H1 (cell line): ENCODE results near the gene TEX13B. TPM values are rescaled to one million over a fixed set of nuclear protein-coding genes. Genes with fewer than 3 reads are reported as not detected.

ENCODE experiments used
- CTCF ChIA-PET: fragments of 300-600 bp; sonication (Branson Sonifier 250); formaldehyde crosslinking; loops from one replicate; lab custom pipeline; 2021; ENCODE audit not compliant: partially characterized antibody; lab: Charles Lee
- POLR2A ChIA-PET: fragments of 300-600 bp; sonication (Branson Sonifier 250); formaldehyde crosslinking; loops from one replicate; lab custom pipeline; 2021; ENCODE audit warnings: inconsistent platforms; ENCODE audit not compliant: partially characterized antibody; lab: Charles Lee
- DNase-seq, 2 experiments: peaks; one replicate each; pipeline versions ENCODE4 v3.0.0 to v3.0.0-alpha.2; 2010 to 2022; ENCODE audit warnings: low spot score in 2 of 2, low read depth in 1 of 2, mixed read lengths in 1 of 2
- FAIRE-seq: peaks from 2 replicates; lab custom pipeline; 2011; peaks lifted over from hg19 to GRCh38; lab: Jason Lieb, UNC
- H2AFZ ChIP-seq: 2 replicates; pipeline ENCODE4 v1.8.1; 2012; ENCODE audit warnings: low read length, inconsistent platforms
- H2AK5ac ChIP-seq: 2 replicates; pipeline ENCODE4 v1.6.1; 2013; ENCODE audit warnings: low read depth, low read length
- H2BK120ac ChIP-seq: replicated peaks from 2 replicates; pipeline ENCODE3; 2013; ENCODE audit warnings: low read depth, low read length, inconsistent platforms
- H2BK12ac ChIP-seq: 2 replicates; pipeline ENCODE4 v1.6.1; 2013; ENCODE audit warnings: low read depth, low read length
- H2BK15ac ChIP-seq: 2 replicates; pipeline ENCODE4 v1.6.1; 2013; ENCODE audit warnings: low read length
- H2BK20ac ChIP-seq: 2 replicates; pipeline ENCODE4 v1.6.1; 2013; ENCODE audit warnings: low read length
- H2BK5ac ChIP-seq: 2 replicates; pipeline ENCODE4 v1.6.1; 2013; ENCODE audit warnings: low read depth, low read length
- H3K14ac ChIP-seq: 2 replicates; pipeline ENCODE4 v1.6.1; 2013; ENCODE audit warnings: inconsistent platforms; ENCODE audit not compliant: insufficient read length
- H3K18ac ChIP-seq: 2 replicates; pipeline ENCODE4 v1.6.1; 2013; ENCODE audit warnings: low read length; ENCODE audit errors: extremely low read depth
- H3K23ac ChIP-seq: 2 replicates; pipeline ENCODE4 v1.6.1; 2013; ENCODE audit warnings: inconsistent platforms; ENCODE audit not compliant: insufficient read length
- H3K23me2 ChIP-seq: 2 replicates; pipeline ENCODE4 v1.6.1; 2013; ENCODE audit warnings: low read depth, low read length
- H3K27ac ChIP-seq: 2 replicates; pipeline ENCODE4 v1.6.1; 2011; ENCODE audit warnings: low read depth, low read length, inconsistent platforms
- H3K27me3 ChIP-seq, 4 experiments: replicated peaks in 1 of 4; 1 replicate in 1 of 4; 2 replicates in 3 of 4; pipeline versions ENCODE4 v1.6.1 to v1.8.1; 2011 to 2013; ENCODE audit warnings: low read length in 3 of 4, mild to moderate bottlenecking in 3 of 4, inconsistent platforms in 2 of 4, mixed read lengths in 2 of 4, moderate library complexity in 1 of 4; ENCODE audit not compliant: control insufficient read depth in 3 of 4, insufficient read depth in 3 of 4; ENCODE audit errors: extremely low read depth in 1 of 4
- H3K36me3 ChIP-seq, 4 experiments: 2 replicates each; pipeline versions ENCODE4 v1.6.1 to v1.8.1; 2011 to 2013; ENCODE audit warnings: mild to moderate bottlenecking in 4 of 4, low read length in 3 of 4, moderate library complexity in 2 of 4, control low read depth in 1 of 4, inconsistent platforms in 1 of 4; ENCODE audit not compliant: insufficient read depth in 4 of 4, control insufficient read depth in 2 of 4
- H3K4ac ChIP-seq: replicated peaks from 2 replicates; pipeline ENCODE3; 2013; ENCODE audit warnings: low read length, low read depth, mixed read lengths, inconsistent platforms; ENCODE audit not compliant: insufficient read length
- H3K4me1 ChIP-seq, 4 experiments: replicated peaks in 1 of 4; 1 replicate in 1 of 4; 2 replicates in 3 of 4; pipeline versions ENCODE4 v1.6.1 to v1.8.1; 2011 to 2013; ENCODE audit warnings: low read length in 3 of 4, inconsistent platforms in 2 of 4, mixed read lengths in 1 of 4; ENCODE audit not compliant: insufficient read depth in 4 of 4, control insufficient read depth in 3 of 4
- H3K4me2 ChIP-seq, 2 experiments: 2 replicates each; pipeline versions ENCODE4 v1.6.1 to v1.8.1; 2011 to 2013; ENCODE audit warnings: low read depth in 2 of 2, low read length in 2 of 2, control low read depth in 1 of 2, inconsistent platforms in 1 of 2, mild to moderate bottlenecking in 1 of 2; ENCODE audit not compliant: insufficient read depth in 1 of 2
- H3K4me3 ChIP-seq, 4 experiments: fragments of 200-600, 300-600 bp in 1 of 4; sonication (generic), shearing (Covaris generic), sonication (Bioruptor Twin) in 1 of 4; 2 replicates each; pipeline versions ENCODE4 v1.5.1 to v1.8.1; 2011 to 2016; ENCODE audit warnings: low read length in 4 of 4, low read depth in 3 of 4, control low read depth in 2 of 4, inconsistent platforms in 2 of 4, mild to moderate bottlenecking in 2 of 4, mixed read lengths in 1 of 4, moderate library complexity in 1 of 4; ENCODE audit not compliant: insufficient read depth in 2 of 4; ENCODE audit errors: extremely low read depth in 1 of 4
- H3K56ac ChIP-seq: replicated peaks from 2 replicates; pipeline ENCODE3; 2013; ENCODE audit warnings: low read depth, mild to moderate bottlenecking, mixed read lengths, low read length, inconsistent platforms; ENCODE audit not compliant: insufficient read length
- H3K79me1 ChIP-seq: 2 replicates; pipeline ENCODE4 v1.6.1; 2013; ENCODE audit warnings: low read depth, low read length, control low read depth
- H3K79me2 ChIP-seq, 2 experiments: 2 replicates each; pipeline versions ENCODE4 v1.6.1 to v1.8.1; 2012 to 2013; ENCODE audit warnings: low read length in 2 of 2, mild to moderate bottlenecking in 2 of 2, inconsistent platforms in 1 of 2; ENCODE audit not compliant: insufficient read depth in 2 of 2, control insufficient read depth in 1 of 2
- H3K9ac ChIP-seq, 4 experiments: replicated peaks in 1 of 4; 1 replicate in 1 of 4; 2 replicates in 3 of 4; pipeline versions ENCODE4 v1.6.1 to v1.8.1; 2011 to 2013; ENCODE audit warnings: low read depth in 3 of 4, low read length in 3 of 4, control low read depth in 2 of 4, mild to moderate bottlenecking in 2 of 4, moderate library complexity in 2 of 4, inconsistent platforms in 1 of 4; ENCODE audit errors: extremely low read depth in 1 of 4
- H3K9me3 ChIP-seq, 2 experiments: 2 replicates each; pipeline versions ENCODE4 v1.6.1 to v1.8.1; 2012 to 2013; ENCODE audit warnings: mild to moderate bottlenecking in 2 of 2, moderate library complexity in 2 of 2, control low read depth in 1 of 2, inconsistent platforms in 1 of 2, low read depth in 1 of 2, low read length in 1 of 2, mixed read lengths in 1 of 2; ENCODE audit not compliant: insufficient read depth in 2 of 2
- H4K20me1 ChIP-seq, 2 experiments: replicated peaks in 1 of 2; 2 replicates each; pipeline versions ENCODE3 to v1.8.1; 2011 to 2013; ENCODE audit warnings: inconsistent platforms in 2 of 2, low read length in 2 of 2, mild to moderate bottlenecking in 1 of 2; ENCODE audit not compliant: insufficient read depth in 2 of 2, control insufficient read depth in 1 of 2
- H4K5ac ChIP-seq: 2 replicates; pipeline ENCODE4 v1.6.1; 2013; ENCODE audit warnings: low read length, low read depth, mixed read lengths, inconsistent platforms; ENCODE audit not compliant: insufficient read length
- H4K8ac ChIP-seq: 2 replicates; pipeline ENCODE4 v1.8.0; 2013; ENCODE audit warnings: mild to moderate bottlenecking, moderate library complexity, low read length, inconsistent platforms; ENCODE audit not compliant: insufficient read depth; ENCODE audit errors: extremely low read depth
- H4K91ac ChIP-seq: replicated peaks from 2 replicates; pipeline ENCODE3; 2013; ENCODE audit warnings: low read length, mixed read lengths, inconsistent platforms; ENCODE audit not compliant: insufficient read length
- ATF2 ChIP-seq: IDR thresholded peaks from 2 replicates; pipeline ENCODE4 v1.6.1; 2012; ENCODE audit warnings: low read length, inconsistent platforms
- EGR1 ChIP-seq: IDR thresholded peaks from 2 replicates; pipeline ENCODE4 v1.6.1; 2011; ENCODE audit warnings: low read depth, low read length, borderline replicate concordance
- GTF2F1 ChIP-seq: IDR thresholded peaks from 2 replicates; pipeline ENCODE4 v1.6.1; 2012; ENCODE audit warnings: low read depth, low read length, improper control_type of control experiment, borderline replicate concordance
- HDAC2 ChIP-seq, 2 experiments: fragments of 300-600 bp in 1 of 2; sonication (generic) in 1 of 2; IDR thresholded peaks; 2 replicates each; pipeline ENCODE4 v1.6.1; 2011 to 2012; ENCODE audit warnings: low read depth in 2 of 2, low read length in 2 of 2, mild to moderate bottlenecking in 2 of 2, moderate library complexity in 2 of 2, borderline replicate concordance in 1 of 2, inconsistent platforms in 1 of 2
- KDM5A ChIP-seq: fragments of 200-600 bp; IDR thresholded peaks from 2 replicates; pipeline ENCODE4 v1.7.1; 2012; ENCODE audit warnings: mild to moderate bottlenecking, low read length, inconsistent platforms, mixed read lengths
- MAFK ChIP-seq: IDR thresholded peaks from 2 replicates; pipeline ENCODE4 v1.6.1; 2012; ENCODE audit warnings: low read depth, mild to moderate bottlenecking, improper control_type of control experiment, low read length
- MAX ChIP-seq: IDR thresholded peaks from 2 replicates; pipeline ENCODE4 v1.6.1; 2012; ENCODE audit warnings: inconsistent platforms
- NANOG ChIP-seq: IDR thresholded peaks from 2 replicates; pipeline ENCODE4 v1.6.1; 2011; ENCODE audit warnings: low read length, low read depth, mild to moderate bottlenecking, inconsistent platforms; ENCODE audit not compliant: insufficient read depth, poor library complexity, severe bottlenecking
- SIX5 ChIP-seq: IDR thresholded peaks from 2 replicates; pipeline ENCODE4 v1.6.1; 2011; ENCODE audit warnings: mild to moderate bottlenecking, low read depth, low read length
- SP1 ChIP-seq: IDR thresholded peaks from 2 replicates; pipeline ENCODE4 v1.6.1; 2011; ENCODE audit warnings: low read depth, low read length
- TAF1 ChIP-seq: IDR thresholded peaks from 2 replicates; pipeline ENCODE4 v1.6.1; 2011; ENCODE audit warnings: mild to moderate bottlenecking, low read depth, low read length
- TAF7 ChIP-seq: optimal IDR thresholded peaks from 2 replicates; pipeline ENCODE3; 2011; ENCODE audit warnings: low read depth, mild to moderate bottlenecking, inconsistent platforms, low read length, moderate library complexity, borderline replicate concordance
- WGBS, 2 experiments: shearing (Covaris generic) in 1 of 2; methylation state at CpG; one replicate each; pipeline versions ENCODE4 v1.1.6 to v1.1.7; 2013 to 2015; ENCODE audit warnings: low lambda C conversion rate in 2 of 2, mixed read lengths in 2 of 2, inconsistent platforms in 1 of 2, low coverage in 1 of 2, missing lambda C conversion rate in 1 of 2; ENCODE audit not compliant: insufficient replicate concordance in 2 of 2, insufficient coverage in 1 of 2, insufficient read length in 1 of 2; ENCODE audit errors: extremely low coverage in 1 of 2, missing lambda C conversion rate in 1 of 2; 5-methylcytosine and 5-hydroxymethylcytosine counted together
- polyA plus RNA-seq, 7 experiments: library from polyadenylated mRNA; depleted of rRNA in 3 of 7; stranded (reverse) in 5 of 7; unstranded in 2 of 7; fragments of >200 nt in 5 of 7; fragments of 200-250 nt in 2 of 7; gene quantifications; 1 replicate in 5 of 7; 2 replicates in 1 of 7; 4 replicates in 1 of 7; pipeline versions ENCODE4 v1.2.1 to v1.2.3, GENCODE V29; 2011 to 2013; ENCODE audit warnings: missing spikeins in 2 of 7, mixed read lengths in 2 of 7
- total RNA-seq: library from RNA; stranded (reverse); fragmentation: NEBNext Ultra II Directional; extraction: Animal tissue kit (Norgen Biotek cat#: 25700); gene quantifications from 2 replicates; pipeline ENCODE4 v1.2.1, GENCODE V29; 2021

TEX13B gene
- total and polyA plus RNA-seq, 2 of the 8 experiments (the other 6 are each of a cell fraction or from before 2014, with no cell fraction given): 0.06 to 0.32 TPM

GRCh38 chrX:108000751-108001150 is 18.6 kb upstream of the TEX13B start:
- Histone ChIP-seq H3K23me2 (no peaks in the 10 kb centered on the region), H4K5ac (no peak overlapping the region), H3K27ac (no peak overlapping the region), H2BK12ac (no peak overlapping the region), H2BK20ac (no peak overlapping the region), H3K14ac (no peak overlapping the region), H3K4me1 (no peaks in the 10 kb centered on the region), H3K79me2 (no peaks in the 10 kb centered on the region), H3K18ac (no peak overlapping the region), H4K91ac (no peak overlapping the region), H3K27me3 (no peaks in the 10 kb centered on the region), H2BK120ac (no peak overlapping the region), H3K9ac (no peak overlapping the region), H2BK15ac (no peak overlapping the region), H2AFZ (no peak overlapping the region), H3K56ac (no peak overlapping the region), H4K20me1 (no peaks in the 10 kb centered on the region), H3K9me3 (peaks cover 4 to 25% of the 10 kb centered on the region in 2 experiments; a peak in 3 of 4 replicates), H3K79me1 (no peaks in the 10 kb centered on the region), H3K4ac (no peak overlapping the region), H2BK5ac (no peak overlapping the region), H3K23ac (no peak overlapping the region), H3K36me3 (no peaks in the 10 kb centered on the region), H4K8ac (no peak overlapping the region), H2AK5ac (no peak overlapping the region), H3K4me3 (no peak overlapping the region), H3K4me2 (no peak overlapping the region)
- CTCF ChIA-PET: interaction anchor here (1.0 to 1.4 kb wide), 3 partner anchors 21 to 210 kb away, joined by 3 to 4 read pairs (median 3); no protein-coding TSS in a partner anchor
- WGBS, 2 experiments: 33% methylated on average over 1 of the region's 2 CpGs; no CpG with 5 or more reads in 1 of the 2 experiments
- POLR2A ChIA-PET: no interaction called here
- FAIRE-seq (no peak), DNase-seq (no peak)
- TF ChIP-seq TAF7 (no peak), ATF2 (no peak), KDM5A (no peak), EGR1 (no peak), NANOG (no peak), TAF1 (no peak), GTF2F1 (no peak), MAX (no peak), MAFK (no peak), SIX5 (no peak), HDAC2 (IDR thresholded peaks at IDR 0.05; ENCODE audit: borderline replicate concordance in 1 of 2, low read depth in 2 of 2, low read length in 2 of 2) (no peak), SP1 (no peak)
